MM.1S (cell line): ENCODE measurements around the gene DKK1.

ENCODE experiments used
- DNase-seq: peaks from one replicate; pipeline ENCODE4 v3.0.0-alpha.2; 2015
- H2AFZ ChIP-seq: fragments of 300-600 bp; sonication (generic); 2 replicates; pipeline ENCODE4 v1.6.0; 2016; ENCODE audit warnings: antibody characterized with exemption, low read length
- H3F3A ChIP-seq: fragments of 300-600 bp; sonication (generic); 2 replicates; pipeline ENCODE4 v1.6.1; 2016; ENCODE audit warnings: mild to moderate bottlenecking, antibody characterized with exemption, low read length, moderate library complexity, mixed read lengths; ENCODE audit not compliant: insufficient read depth
- H3K27ac ChIP-seq: fragments of 300-600 bp; sonication (generic); 2 replicates; pipeline ENCODE4 v1.5.1; 2016; ENCODE audit warnings: mild to moderate bottlenecking, low read length
- H3K27me3 ChIP-seq: fragments of 300-600 bp; sonication (generic); replicated peaks from 2 replicates; pipeline ENCODE4 v1.6.0; 2016; ENCODE audit warnings: low read length; ENCODE audit not compliant: insufficient read depth
- H3K36me3 ChIP-seq: fragments of 300-600 bp; sonication (generic); replicated peaks from 2 replicates; pipeline ENCODE4 v1.6.1; 2016; ENCODE audit warnings: mild to moderate bottlenecking, low read length, mixed read lengths; ENCODE audit not compliant: insufficient read depth
- H3K4me1 ChIP-seq: fragments of 300-600 bp; sonication (generic); 2 replicates; pipeline ENCODE4 v1.6.1; 2016; ENCODE audit warnings: low read length, mixed read lengths
- H3K4me2 ChIP-seq: fragments of 300-600 bp; sonication (generic); 2 replicates; pipeline ENCODE4 v1.6.0; 2016; ENCODE audit warnings: low read depth, low read length
- H3K4me3 ChIP-seq: fragments of 300-600 bp; sonication (generic); 2 replicates; pipeline ENCODE4 v1.5.1; 2016; ENCODE audit warnings: low read length, mixed read lengths
- H3K79me2 ChIP-seq: fragments of 300-600 bp; sonication (generic); 2 replicates; pipeline ENCODE4 v1.6.1; 2016; ENCODE audit warnings: mixed run types, low read length, mixed read lengths
- H3K9ac ChIP-seq: fragments of 300-600 bp; sonication (generic); 2 replicates; pipeline ENCODE4 v1.6.1; 2016; ENCODE audit warnings: low read length, mixed read lengths
- H3K9me2 ChIP-seq: fragments of 300-600 bp; sonication (generic); replicated peaks from 2 replicates; pipeline ENCODE4 v1.6.1; 2016; ENCODE audit warnings: mild to moderate bottlenecking, low read length, mixed read lengths; ENCODE audit not compliant: insufficient read depth
- H3K9me3 ChIP-seq: fragments of 300-600 bp; sonication (generic); replicated peaks from 2 replicates; pipeline ENCODE4 v1.6.1; 2016; ENCODE audit warnings: mild to moderate bottlenecking, low read length, mixed read lengths; ENCODE audit not compliant: insufficient read depth
- H4K20me1 ChIP-seq: fragments of 300-600 bp; sonication (generic); 2 replicates; pipeline ENCODE4 v1.6.1; 2016; ENCODE audit warnings: mild to moderate bottlenecking, low read length, moderate library complexity, mixed read lengths; ENCODE audit not compliant: insufficient read depth
- CTCF ChIP-seq: fragments of 300-600 bp; sonication (generic); IDR thresholded peaks from 2 replicates; pipeline ENCODE4 v1.5.1; 2016; ENCODE audit warnings: antibody characterized with exemption, low read length, mixed read lengths
- EZH2 ChIP-seq: fragments of 300-600 bp; sonication (generic); optimal IDR thresholded peaks from 2 replicates; pipeline ENCODE3; 2017; ENCODE audit warnings: low read depth, mild to moderate bottlenecking, antibody characterized with exemption, low read length, mixed read lengths
- EZH2phosphoT487 ChIP-seq: fragments of 300-600 bp; sonication (generic); IDR thresholded peaks from 2 replicates; pipeline ENCODE4 v1.6.1; 2018; ENCODE audit warnings: antibody characterized with exemption, low read length

Gene DKK1

GRCh38 chr10:52300599-52301277, 13.3 kb upstream of the DKK1 start:
- TF ChIP-seq EZH2phosphoT487, result no peak
- no peak for TF ChIP-seq EZH2
- TF ChIP-seq CTCF, result no peak
- H3K9ac ChIP-seq, result no peak overlapping the region
- no peaks in the 10 kb centered on the region for H3K4me1 ChIP-seq
- H3K4me3 ChIP-seq, result no peak overlapping the region
- no peaks in the 10 kb centered on the region for H3K9me2 ChIP-seq
- H3K79me2 ChIP-seq, result no peaks in the 10 kb centered on the region
- no peaks in the 10 kb centered on the region for H3K36me3 ChIP-seq
- no peak overlapping the region for H2AFZ ChIP-seq
- no peaks in the 10 kb centered on the region for H3F3A ChIP-seq
- H3K27me3 ChIP-seq, result no peaks in the 10 kb centered on the region
- DNase-seq, result no peak
- no peak overlapping the region for H3K4me2 ChIP-seq
- no peak overlapping the region for H3K27ac ChIP-seq
- H4K20me1 ChIP-seq, result no peaks in the 10 kb centered on the region
- no peaks in the 10 kb centered on the region for H3K9me3 ChIP-seq

GRCh38 chr10:52308251-52309031, 5.6 kb upstream of the DKK1 start:
- Histone ChIP-seq H3K9ac (peak overlapping the region; percentile 53; the same call in 1 of the 2 replicates), H3K9me3 (no peaks in the 10 kb centered on the region), H2AFZ (peak overlapping the region; percentile 96), H3K9me2 (no peaks in the 10 kb centered on the region), H3F3A (peaks cover 2% of the 10 kb centered on the region), H3K4me3 (peak overlapping the region; percentile 73), H3K27ac (no peak overlapping the region), H4K20me1 (no peaks in the 10 kb centered on the region), H3K36me3 (no peaks in the 10 kb centered on the region), H3K4me1 (no peaks in the 10 kb centered on the region), H3K27me3 (peaks cover 5% of the 10 kb centered on the region; the same call in 1 of the 2 replicates), H3K4me2 (peak overlapping the region; percentile 88), H3K79me2 (no peaks in the 10 kb centered on the region)
- peak; percentile 70 for DNase-seq
- TF ChIP-seq EZH2 (no peak), CTCF (peak; percentile 74), EZH2phosphoT487 (no peak)

GRCh38 chr10:52312942-52313255, 1.2 kb upstream of the DKK1 start:
- TF ChIP-seq CTCF, result no peak
- no peak for TF ChIP-seq EZH2phosphoT487
- TF ChIP-seq EZH2, result no peak
- Histone ChIP-seq H3K79me2 (no peaks in the 10 kb centered on the region), H3K27ac (peak overlapping the region; percentile 58; the same call in 1 of the 2 replicates), H3K4me1 (peaks cover 3% of the 10 kb centered on the region; the same call in 1 of the 2 replicates), H3K4me2 (peak overlapping the region; percentile 96), H3K9me3 (no peaks in the 10 kb centered on the region), H3K36me3 (no peaks in the 10 kb centered on the region), H3K9me2 (no peaks in the 10 kb centered on the region), H2AFZ (peak overlapping the region; percentile 96), H4K20me1 (no peaks in the 10 kb centered on the region), H3K9ac (peak overlapping the region; percentile 45; the same call in 1 of the 2 replicates), H3F3A (peaks cover 5% of the 10 kb centered on the region), H3K27me3 (peaks cover 5% of the 10 kb centered on the region; the same call in 1 of the 2 replicates), H3K4me3 (peak overlapping the region; percentile 79)
- peak; percentile 27 for DNase-seq
